ENCODE data around the gene CDKN2AIP.

CDKN2AIP gene

DNA sequence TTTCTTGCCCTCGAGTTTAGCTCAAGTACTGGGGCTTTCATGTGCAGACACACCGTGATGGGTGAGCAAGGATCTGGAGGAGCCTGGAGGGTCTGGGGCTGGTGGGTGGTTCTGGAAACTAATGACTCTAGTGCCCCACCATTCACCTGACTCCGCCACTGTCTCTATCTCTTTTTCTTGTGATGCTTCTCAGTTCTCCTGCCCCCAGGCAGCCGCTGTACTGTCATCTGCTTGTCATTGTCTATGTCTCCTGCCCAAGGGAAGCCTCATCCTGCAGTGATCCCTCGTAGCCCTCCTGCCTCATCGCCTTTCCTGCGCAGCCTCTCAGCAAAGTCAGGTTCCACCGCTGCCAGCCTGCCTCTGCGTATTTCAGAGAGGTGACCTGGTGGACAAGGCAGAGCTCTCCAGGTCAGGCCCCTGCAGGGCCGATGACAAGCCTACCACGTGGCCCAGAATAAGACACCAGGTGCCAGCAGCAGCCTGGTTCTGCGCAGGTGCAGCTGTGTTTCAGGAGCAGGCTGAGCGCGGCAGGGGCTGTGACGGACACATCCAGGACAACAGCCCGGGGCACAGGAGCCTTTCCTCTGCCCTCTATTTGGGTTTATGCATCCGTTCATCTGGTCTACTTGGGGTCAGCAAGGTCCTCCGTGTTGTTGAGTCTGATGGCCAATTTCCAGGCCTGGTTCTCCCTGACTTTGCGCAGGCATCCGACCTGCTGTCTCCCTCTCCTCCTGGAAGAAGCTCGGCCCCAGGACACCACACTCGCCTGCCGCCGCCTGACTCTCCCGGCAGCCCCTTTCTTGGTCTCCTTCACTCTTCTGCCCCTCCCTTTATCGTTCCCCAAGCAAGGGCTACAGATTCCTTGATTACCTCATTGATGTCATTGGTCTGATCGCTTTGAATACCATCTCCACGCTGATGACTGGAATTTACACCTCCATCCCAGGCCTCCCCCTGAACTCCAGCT is 30.9 kb upstream of the CDKN2AIP start:
- DNase-seq (ENCODE audit: low read depth, low spot score) = no peak
- no peak for TF ChIP-seq YY1 (IDR thresholded peaks at IDR 0.05; ENCODE audit: insufficient read depth, insufficient read length)
- no peak for TF ChIP-seq ZNF274 (IDR thresholded peaks at IDR 0.05; ENCODE audit: low read depth, low read length)
- no peak for TF ChIP-seq SUZ12 (IDR thresholded peaks at IDR 0.05; ENCODE audit: extremely low read depth, insufficient read depth, insufficient read length)
- H3K27me3 ChIP-seq (ENCODE audit: insufficient read depth, insufficient read length) = no peaks in the 10 kb centered on the region
- no peak overlapping the region for H3K9ac ChIP-seq (ENCODE audit: insufficient read length, low read depth)
- H3K9me3 ChIP-seq (ENCODE audit: insufficient read depth, low read length) = no peaks in the 10 kb centered on the region
- H3K4me1 ChIP-seq (ENCODE audit: insufficient read depth, insufficient read length) = no peaks in the 10 kb centered on the region
- H3K36me3 ChIP-seq (ENCODE audit: insufficient read depth, insufficient read length, low read length) = no peaks in the 10 kb centered on the region
- H3K4me3 ChIP-seq (ENCODE audit: insufficient read length, low read depth) = no peak overlapping the region

DNA sequence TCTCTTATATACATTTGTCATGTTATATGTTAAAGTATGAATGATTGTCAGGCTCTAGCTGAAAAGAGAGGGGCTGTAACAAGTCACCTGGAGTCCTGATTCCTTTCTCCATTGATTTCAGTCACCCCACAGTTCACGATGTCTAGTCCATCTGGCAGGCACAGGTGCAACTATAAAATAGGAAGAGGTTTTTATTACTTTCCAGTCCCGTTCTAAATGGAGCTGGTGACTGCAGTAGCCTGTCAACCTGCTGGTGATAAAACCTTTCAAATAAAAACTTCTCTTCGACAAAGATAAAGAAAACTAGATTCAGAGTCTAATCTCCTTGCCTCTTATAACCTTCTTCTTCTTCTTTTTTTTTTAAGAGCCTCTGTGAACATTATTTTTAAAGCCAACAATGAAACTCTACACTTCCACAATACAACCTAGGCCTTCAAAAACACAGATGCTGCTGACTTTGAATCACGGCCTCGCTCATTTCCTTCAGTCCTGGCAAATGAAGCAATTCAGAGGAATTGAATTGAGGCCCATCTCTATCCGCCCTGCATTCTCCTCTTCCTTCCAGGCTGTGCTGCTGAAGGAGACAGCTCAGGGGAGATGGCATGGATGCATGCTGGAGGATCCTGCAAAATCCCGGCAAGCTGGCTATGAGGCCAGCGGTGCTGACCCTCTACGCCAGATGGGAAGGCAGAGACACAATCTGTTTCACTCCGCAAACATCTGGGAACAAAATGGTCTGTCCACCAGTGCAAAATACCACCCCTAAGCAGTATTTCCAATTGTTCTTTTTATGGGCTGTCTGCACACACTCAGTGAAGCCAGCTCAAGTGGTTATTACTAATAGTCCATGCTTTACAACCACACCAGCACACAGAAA is 27.3 kb upstream of the CDKN2AIP start:
- no peak overlapping the region for H3K9ac ChIP-seq (ENCODE audit: insufficient read length, low read depth)

DNA sequence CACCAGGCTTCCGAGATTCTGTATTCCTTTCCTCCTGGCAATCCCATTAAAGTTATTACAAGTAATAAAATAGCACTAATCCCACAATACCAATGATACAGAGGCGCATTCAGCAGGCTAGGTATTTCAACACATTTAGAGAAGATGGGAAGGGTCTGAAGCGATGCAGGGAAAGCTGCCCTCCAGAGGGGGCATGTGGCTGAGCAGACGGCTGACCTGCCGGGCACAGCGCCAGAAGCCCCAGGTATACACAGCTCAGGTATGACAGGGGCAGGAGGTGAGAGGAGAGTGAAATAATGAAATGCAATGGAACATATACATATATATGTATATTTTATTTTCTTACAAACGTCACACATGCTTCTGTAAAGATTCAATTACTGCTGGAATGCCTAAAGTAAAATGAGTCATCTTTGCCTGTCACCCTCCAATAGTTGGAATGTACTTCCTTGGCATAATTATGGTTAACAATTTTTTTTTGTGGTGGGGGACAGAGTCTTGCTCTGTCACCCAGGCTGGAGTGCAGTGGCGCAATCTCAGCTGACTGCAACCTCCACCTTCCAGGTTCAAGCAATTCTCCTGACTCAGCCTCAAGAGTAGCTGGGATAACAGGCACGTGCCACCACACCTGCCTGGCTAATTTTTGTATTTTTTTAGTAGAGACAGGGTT is 21.3 kb upstream of the CDKN2AIP start:
- H3K4me1 ChIP-seq (ENCODE audit: insufficient read depth, insufficient read length) = no peaks in the 10 kb centered on the region
- no peaks in the 10 kb centered on the region for H3K27me3 ChIP-seq (ENCODE audit: insufficient read depth, insufficient read length)
- DNase-seq (ENCODE audit: low read depth, low spot score) = no peak
- no peak overlapping the region for H3K9ac ChIP-seq (ENCODE audit: insufficient read length, low read depth)
- no peaks in the 10 kb centered on the region for H3K9me3 ChIP-seq (ENCODE audit: insufficient read depth, low read length)
- TF ChIP-seq YY1 (IDR thresholded peaks at IDR 0.05; ENCODE audit: insufficient read depth, insufficient read length) (no peak), ZNF274 (IDR thresholded peaks at IDR 0.05; ENCODE audit: low read depth, low read length) (no peak), SUZ12 (IDR thresholded peaks at IDR 0.05; ENCODE audit: extremely low read depth, insufficient read depth, insufficient read length) (no peak)
- H3K36me3 ChIP-seq (ENCODE audit: insufficient read depth, insufficient read length, low read length) = no peaks in the 10 kb centered on the region
- H3K4me3 ChIP-seq (ENCODE audit: insufficient read length, low read depth) = no peak overlapping the region

More for the DNA sequence above, 27.3 kb upstream of the CDKN2AIP start:
- Histone ChIP-seq H3K4me1 (ENCODE audit: insufficient read depth, insufficient read length) (no peaks in the 10 kb centered on the region), H3K36me3 (ENCODE audit: insufficient read depth, insufficient read length, low read length) (no peaks in the 10 kb centered on the region), H3K9me3 (ENCODE audit: insufficient read depth, low read length) (no peaks in the 10 kb centered on the region), H3K27me3 (ENCODE audit: insufficient read depth, insufficient read length) (no peaks in the 10 kb centered on the region), H3K4me3 (ENCODE audit: insufficient read length, low read depth) (no peak overlapping the region)
- no peak for TF ChIP-seq ZNF274 (IDR thresholded peaks at IDR 0.05; ENCODE audit: low read depth, low read length)
- TF ChIP-seq SUZ12 (IDR thresholded peaks at IDR 0.05; ENCODE audit: extremely low read depth, insufficient read depth, insufficient read length) = no peak
- no peak for TF ChIP-seq YY1 (IDR thresholded peaks at IDR 0.05; ENCODE audit: insufficient read depth, insufficient read length)
- DNase-seq (ENCODE audit: low read depth, low spot score) = no peak

- no peak for DNase-seq (ENCODE audit: low read depth, low spot score)
- H3K9ac ChIP-seq (ENCODE audit: insufficient read length, low read depth) = no peak overlapping the region
- no peak for TF ChIP-seq YY1 (IDR thresholded peaks at IDR 0.05; ENCODE audit: insufficient read depth, insufficient read length)
- TF ChIP-seq ZNF274 (IDR thresholded peaks at IDR 0.05; ENCODE audit: low read depth, low read length) = no peak
- TF ChIP-seq SUZ12 (IDR thresholded peaks at IDR 0.05; ENCODE audit: extremely low read depth, insufficient read depth, insufficient read length) = no peak
- no peaks in the 10 kb centered on the region for H3K36me3 ChIP-seq (ENCODE audit: insufficient read depth, insufficient read length, low read length)
- no peaks in the 10 kb centered on the region for H3K4me1 ChIP-seq (ENCODE audit: insufficient read depth, insufficient read length)
- H3K9me3 ChIP-seq (ENCODE audit: insufficient read depth, low read length) = no peaks in the 10 kb centered on the region
- H3K27me3 ChIP-seq (ENCODE audit: insufficient read depth, insufficient read length) = no peaks in the 10 kb centered on the region
- no peak overlapping the region for H3K4me3 ChIP-seq (ENCODE audit: insufficient read length, low read depth)
Measured at GRCh38 chr4:183424109-183424744, 20.2 kb upstream of the CDKN2AIP start.

- Histone ChIP-seq H3K4me3 (ENCODE audit: insufficient read length, low read depth) (no peak overlapping the region), H3K27me3 (ENCODE audit: insufficient read depth, insufficient read length) (no peaks in the 10 kb centered on the region), H3K4me1 (ENCODE audit: insufficient read depth, insufficient read length) (no peaks in the 10 kb centered on the region), H3K36me3 (ENCODE audit: insufficient read depth, insufficient read length, low read length) (no peaks in the 10 kb centered on the region), H3K9me3 (ENCODE audit: insufficient read depth, low read length) (no peaks in the 10 kb centered on the region), H3K9ac (ENCODE audit: insufficient read length, low read depth) (no peak overlapping the region)
- no peak for DNase-seq (ENCODE audit: low read depth, low spot score)
- TF ChIP-seq SUZ12 (IDR thresholded peaks at IDR 0.05; ENCODE audit: extremely low read depth, insufficient read depth, insufficient read length) (no peak), ZNF274 (IDR thresholded peaks at IDR 0.05; ENCODE audit: low read depth, low read length) (no peak), YY1 (IDR thresholded peaks at IDR 0.05; ENCODE audit: insufficient read depth, insufficient read length) (no peak)
Measured at GRCh38 chr4:183426507-183426906, 17.9 kb upstream of the CDKN2AIP start.

DNA sequence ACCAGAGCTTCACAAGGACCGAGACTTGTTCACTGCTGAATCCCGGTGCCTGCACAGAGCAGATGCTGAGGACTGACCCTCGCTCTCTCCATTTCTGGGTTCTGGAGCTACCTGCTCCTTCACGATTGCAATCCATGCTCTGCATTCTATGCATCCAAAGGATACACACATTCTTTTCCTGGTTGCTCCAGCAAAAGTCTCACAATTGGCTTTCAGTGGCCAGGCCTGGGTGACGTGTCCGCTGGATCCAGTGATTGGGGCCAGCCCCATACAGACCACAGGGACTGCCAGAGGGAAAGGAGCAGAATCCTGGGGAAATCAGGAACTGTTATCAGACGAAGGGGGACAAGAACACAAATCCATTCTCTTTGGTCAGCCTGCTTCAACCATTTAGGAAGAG is 14.9 kb upstream of the CDKN2AIP start:
- no peak for DNase-seq (ENCODE audit: low read depth, low spot score)
- Histone ChIP-seq H3K9me3 (ENCODE audit: insufficient read depth, low read length) (peaks cover 7% of the 10 kb centered on the region; the same call in 1 of the 2 replicates), H3K4me1 (ENCODE audit: insufficient read depth, insufficient read length) (no peaks in the 10 kb centered on the region), H3K4me3 (ENCODE audit: insufficient read length, low read depth) (no peak overlapping the region), H3K36me3 (ENCODE audit: insufficient read depth, insufficient read length, low read length) (no peaks in the 10 kb centered on the region), H3K27me3 (ENCODE audit: insufficient read depth, insufficient read length) (no peaks in the 10 kb centered on the region), H3K9ac (ENCODE audit: insufficient read length, low read depth) (no peak overlapping the region)
- TF ChIP-seq YY1 (IDR thresholded peaks at IDR 0.05; ENCODE audit: insufficient read depth, insufficient read length) = no peak
- TF ChIP-seq ZNF274 (IDR thresholded peaks at IDR 0.05; ENCODE audit: low read depth, low read length) = no peak
- TF ChIP-seq SUZ12 (IDR thresholded peaks at IDR 0.05; ENCODE audit: extremely low read depth, insufficient read depth, insufficient read length) = no peak

All from NT2/D1 (cell line).